Measurements from ENCODE around the gene PDE6H.

GRCh38 chr12:15020156-15020555 lies 47.3 kb downstream of the PDE6H start:
- TF ChIP-seq POLR2A (IDR thresholded peaks at IDR 0.05): no peak
- TF ChIP-seq, protein P1, sequence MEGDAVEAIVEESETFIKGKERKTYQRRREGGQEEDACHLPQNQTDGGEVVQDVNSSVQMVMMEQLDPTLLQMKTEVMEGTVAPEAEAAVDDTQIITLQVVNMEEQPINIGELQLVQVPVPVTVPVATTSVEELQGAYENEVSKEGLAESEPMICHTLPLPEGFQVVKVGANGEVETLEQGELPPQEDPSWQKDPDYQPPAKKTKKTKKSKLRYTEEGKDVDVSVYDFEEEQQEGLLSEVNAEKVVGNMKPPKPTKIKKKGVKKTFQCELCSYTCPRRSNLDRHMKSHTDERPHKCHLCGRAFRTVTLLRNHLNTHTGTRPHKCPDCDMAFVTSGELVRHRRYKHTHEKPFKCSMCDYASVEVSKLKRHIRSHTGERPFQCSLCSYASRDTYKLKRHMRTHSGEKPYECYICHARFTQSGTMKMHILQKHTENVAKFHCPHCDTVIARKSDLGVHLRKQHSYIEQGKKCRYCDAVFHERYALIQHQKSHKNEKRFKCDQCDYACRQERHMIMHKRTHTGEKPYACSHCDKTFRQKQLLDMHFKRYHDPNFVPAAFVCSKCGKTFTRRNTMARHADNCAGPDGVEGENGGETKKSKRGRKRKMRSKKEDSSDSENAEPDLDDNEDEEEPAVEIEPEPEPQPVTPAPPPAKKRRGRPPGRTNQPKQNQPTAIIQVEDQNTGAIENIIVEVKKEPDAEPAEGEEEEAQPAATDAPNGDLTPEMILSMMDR (IDR thresholded peaks at IDR 0.05): no peak

All from prostate gland (tissue), 2 donors.